ENCODE measurements around the gene ITK. TPM values are rescaled to one million over a fixed set of nuclear protein-coding genes. Genes with fewer than 3 reads are reported as not detected.

The ITK gene
- polyA plus RNA-seq, 1 donor (not counting 4 experiments of a cell fraction or from before 2014, with no cell fraction given): not detected

GRCh38 chr5:157266286-157267007, 85.8 kb downstream of the ITK start:
- DNase-seq (ENCODE audit: low read depth, low spot score): no peak
- no peaks in the 10 kb centered on the region for H4K20me1 ChIP-seq (ENCODE audit: control insufficient read depth, extremely low read depth, insufficient read depth, low read length)
- H3K4me3 ChIP-seq (ENCODE audit: control insufficient read depth in 2 of 3, extremely low read depth in 1 of 3, insufficient read depth in 2 of 3, low read depth in 1 of 3, low read length in 3 of 3): peak overlapping the region; percentile 15 to 43 (median 38)
- dilution Hi-C loops (cut with MboI; ENCODE audit: extremely low pct_ligation_motif_present, low sequenced_read_pairs): no loop called here
- no peaks in the 10 kb centered on the region for H3K9me3 ChIP-seq (ENCODE audit: control insufficient read depth, low read depth, low read length)
- no peaks in the 10 kb centered on the region for H3K36me3 ChIP-seq (ENCODE audit: control insufficient read depth in 2 of 2, extremely low read depth in 1 of 2, insufficient read depth in 2 of 2, low read length in 2 of 2)
- H3K4me2 ChIP-seq (ENCODE audit: control insufficient read depth, extremely low read depth, insufficient read depth, low read depth, low read length): peak overlapping the region; percentile 52
- no peaks in the 10 kb centered on the region for H3K9me1 ChIP-seq (ENCODE audit: control insufficient read depth, extremely low read depth, insufficient read depth, low read length)
- no peak overlapping the region for H3K27ac ChIP-seq (ENCODE audit: control insufficient read depth, insufficient read depth, low read length)
- peaks cover 23% of the 10 kb centered on the region for H3K27me3 ChIP-seq (ENCODE audit: control insufficient read depth, extremely low read depth, insufficient read depth, low read length)
- H3K79me2 ChIP-seq (ENCODE audit: control insufficient read depth, insufficient read depth, low read length): no peaks in the 10 kb centered on the region
- H2AFZ ChIP-seq (ENCODE audit: control insufficient read depth, low read length): no peak overlapping the region
- H3K9ac ChIP-seq (ENCODE audit: control insufficient read depth, extremely low read depth, insufficient read depth, low read length): no peak overlapping the region
- TF ChIP-seq EZH2 (IDR thresholded peaks at IDR 0.05; ENCODE audit: low read length) (peak; percentile 56), CTCF (optimal IDR thresholded peaks at IDR 0.05 in 1 of 3, IDR thresholded peaks at IDR 0.05 in 1 of 3, conservative IDR thresholded peaks at IDR 0.05 in 1 of 3; ENCODE audit: extremely low read depth in 1 of 3, insufficient read depth in 2 of 3, low read length in 3 of 3) (no peak)
- H3K4me1 ChIP-seq (ENCODE audit: control insufficient read depth, extremely low read depth, insufficient read depth, low read length): no peaks in the 10 kb centered on the region
- FAIRE-seq: no peak

GRCh38 chr5:157267025-157267424, 86.4 kb downstream of the ITK start:
- no peaks in the 10 kb centered on the region for H4K20me1 ChIP-seq (ENCODE audit: control insufficient read depth, extremely low read depth, insufficient read depth, low read length)
- no peaks in the 10 kb centered on the region for H3K4me1 ChIP-seq (ENCODE audit: control insufficient read depth, extremely low read depth, insufficient read depth, low read length)
- FAIRE-seq: no peak
- no peaks in the 10 kb centered on the region for H3K9me1 ChIP-seq (ENCODE audit: control insufficient read depth, extremely low read depth, insufficient read depth, low read length)
- no peaks in the 10 kb centered on the region for H3K79me2 ChIP-seq (ENCODE audit: control insufficient read depth, insufficient read depth, low read length)
- H3K36me3 ChIP-seq (ENCODE audit: control insufficient read depth in 2 of 2, extremely low read depth in 1 of 2, insufficient read depth in 2 of 2, low read length in 2 of 2): no peaks in the 10 kb centered on the region
- H3K4me3 ChIP-seq (ENCODE audit: control insufficient read depth in 2 of 3, extremely low read depth in 1 of 3, insufficient read depth in 2 of 3, low read depth in 1 of 3, low read length in 3 of 3): no peak overlapping the region
- H3K27ac ChIP-seq (ENCODE audit: control insufficient read depth, insufficient read depth, low read length): no peak overlapping the region
- no peak overlapping the region for H3K4me2 ChIP-seq (ENCODE audit: control insufficient read depth, extremely low read depth, insufficient read depth, low read depth, low read length)
- no peak for DNase-seq (ENCODE audit: low read depth, low spot score)
- TF ChIP-seq CTCF (optimal IDR thresholded peaks at IDR 0.05 in 1 of 3, IDR thresholded peaks at IDR 0.05 in 1 of 3, conservative IDR thresholded peaks at IDR 0.05 in 1 of 3; ENCODE audit: extremely low read depth in 1 of 3, insufficient read depth in 2 of 3, low read length in 3 of 3): no peak
- no peak for TF ChIP-seq EZH2 (IDR thresholded peaks at IDR 0.05; ENCODE audit: low read length)
- H3K9me3 ChIP-seq (ENCODE audit: control insufficient read depth, low read depth, low read length): no peaks in the 10 kb centered on the region
- dilution Hi-C loops (cut with MboI; ENCODE audit: extremely low pct_ligation_motif_present, low sequenced_read_pairs): no loop called here
- no peak overlapping the region for H2AFZ ChIP-seq (ENCODE audit: control insufficient read depth, low read length)
- peaks cover 23% of the 10 kb centered on the region for H3K27me3 ChIP-seq (ENCODE audit: control insufficient read depth, extremely low read depth, insufficient read depth, low read length)
- H3K9ac ChIP-seq (ENCODE audit: control insufficient read depth, extremely low read depth, insufficient read depth, low read length): no peak overlapping the region
